ENCODE measurements around the gene INTS3. TPM values are rescaled to one million over a fixed set of nuclear protein-coding genes. Genes with fewer than 3 reads are reported as not detected.

The INTS3 gene
- total RNA-seq, 1 experiment from 2014 or later: 56.7 TPM

DNA sequence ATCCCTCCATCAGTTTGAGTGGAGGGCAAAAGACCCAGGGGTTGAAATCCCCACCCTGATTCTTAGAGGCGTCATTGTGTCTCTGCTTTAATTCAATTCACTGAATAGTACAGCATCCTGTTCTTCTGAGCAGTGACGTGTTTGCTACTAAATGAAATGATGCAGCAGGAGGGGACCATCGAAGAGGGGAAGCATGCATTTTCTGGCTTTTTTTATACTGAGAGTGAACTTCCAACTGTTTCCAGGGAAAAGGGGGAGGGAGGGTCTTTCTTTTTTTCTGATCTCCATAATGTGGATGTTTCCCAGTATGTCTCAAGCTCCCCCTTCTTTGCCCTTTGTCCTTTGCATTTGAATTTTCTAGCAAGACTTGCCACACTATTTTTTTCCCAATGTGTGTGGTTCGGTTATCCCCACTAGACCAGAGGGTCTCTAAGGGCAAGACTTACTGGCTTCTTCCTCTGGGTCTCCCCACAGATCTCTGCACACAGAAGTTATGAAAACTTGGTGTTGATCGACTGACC lies 2.7 kb downstream of the INTS3 start:
- peaks cover 8% of the 10 kb centered on the region for H3K36me3 ChIP-seq (ENCODE audit: insufficient read depth, low read length, poor library complexity, severe bottlenecking)
- H3K4me1 ChIP-seq (ENCODE audit: insufficient read depth, low read length, poor library complexity, severe bottlenecking): peaks cover 7% of the 10 kb centered on the region
- peak overlapping the region; percentile 11 for H3K27ac ChIP-seq (ENCODE audit: low read depth, low read length, poor library complexity, severe bottlenecking)
- intact Hi-C loops (cut with micrococcal nuclease; ENCODE audit: unreplicated experiment): no loop called here
- TF ChIP-seq, protein P1, sequence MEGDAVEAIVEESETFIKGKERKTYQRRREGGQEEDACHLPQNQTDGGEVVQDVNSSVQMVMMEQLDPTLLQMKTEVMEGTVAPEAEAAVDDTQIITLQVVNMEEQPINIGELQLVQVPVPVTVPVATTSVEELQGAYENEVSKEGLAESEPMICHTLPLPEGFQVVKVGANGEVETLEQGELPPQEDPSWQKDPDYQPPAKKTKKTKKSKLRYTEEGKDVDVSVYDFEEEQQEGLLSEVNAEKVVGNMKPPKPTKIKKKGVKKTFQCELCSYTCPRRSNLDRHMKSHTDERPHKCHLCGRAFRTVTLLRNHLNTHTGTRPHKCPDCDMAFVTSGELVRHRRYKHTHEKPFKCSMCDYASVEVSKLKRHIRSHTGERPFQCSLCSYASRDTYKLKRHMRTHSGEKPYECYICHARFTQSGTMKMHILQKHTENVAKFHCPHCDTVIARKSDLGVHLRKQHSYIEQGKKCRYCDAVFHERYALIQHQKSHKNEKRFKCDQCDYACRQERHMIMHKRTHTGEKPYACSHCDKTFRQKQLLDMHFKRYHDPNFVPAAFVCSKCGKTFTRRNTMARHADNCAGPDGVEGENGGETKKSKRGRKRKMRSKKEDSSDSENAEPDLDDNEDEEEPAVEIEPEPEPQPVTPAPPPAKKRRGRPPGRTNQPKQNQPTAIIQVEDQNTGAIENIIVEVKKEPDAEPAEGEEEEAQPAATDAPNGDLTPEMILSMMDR (conservative IDR thresholded peaks at IDR 0.05; ENCODE audit: low read depth, low read length): no peak
- no peak for TF ChIP-seq EZH2 (IDR thresholded peaks at IDR 0.05; ENCODE audit: borderline replicate concordance, low read depth, low read length, poor library complexity, severe bottlenecking)
- ChIA-PET CTCF (interaction anchor here (0.6 kb wide), 1 partner anchor 53 kb away, joined by 4 read pairs; no protein-coding TSS in a partner anchor), POLR2A (ENCODE audit: low non-redundant PET) (no interaction called here)
- no peaks in the 10 kb centered on the region for H3K27me3 ChIP-seq (replicated peaks; ENCODE audit: insufficient read depth, low read depth, low read length, poor library complexity)
- DNase-seq (ENCODE audit: low spot score): no peak
- BruUV-seq (replicated peaks): no TSS peak
- no peaks in the 10 kb centered on the region for H3K9me3 ChIP-seq (ENCODE audit: low read depth, low read length, poor library complexity, severe bottlenecking)
- no peak overlapping the region for H3K4me3 ChIP-seq (ENCODE audit: low read depth, low read length, poor library complexity, severe bottlenecking)

DNA sequence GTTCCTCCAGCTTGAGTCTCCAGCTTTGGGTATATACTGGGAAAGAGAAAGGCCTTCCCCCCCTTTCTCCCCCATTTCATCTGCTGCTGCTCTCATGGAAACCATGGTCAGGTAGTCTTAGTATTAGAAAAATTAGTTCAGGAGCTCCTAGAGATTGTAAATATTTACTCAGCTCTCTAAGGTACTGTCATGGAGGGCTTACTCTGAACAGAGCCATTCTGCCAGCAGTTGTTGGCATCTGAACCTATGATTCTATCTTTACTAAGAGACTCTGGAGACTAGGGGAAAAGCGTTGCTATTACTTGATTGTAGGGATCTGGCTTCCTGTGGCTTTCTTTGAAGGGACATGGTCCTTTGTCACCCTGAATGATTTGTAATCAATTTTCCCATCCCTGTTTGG lies 6.1 kb downstream of the INTS3 start:
- no TSS peak for BruUV-seq (replicated peaks)
- CTCF ChIA-PET: no interaction called here

DNA sequence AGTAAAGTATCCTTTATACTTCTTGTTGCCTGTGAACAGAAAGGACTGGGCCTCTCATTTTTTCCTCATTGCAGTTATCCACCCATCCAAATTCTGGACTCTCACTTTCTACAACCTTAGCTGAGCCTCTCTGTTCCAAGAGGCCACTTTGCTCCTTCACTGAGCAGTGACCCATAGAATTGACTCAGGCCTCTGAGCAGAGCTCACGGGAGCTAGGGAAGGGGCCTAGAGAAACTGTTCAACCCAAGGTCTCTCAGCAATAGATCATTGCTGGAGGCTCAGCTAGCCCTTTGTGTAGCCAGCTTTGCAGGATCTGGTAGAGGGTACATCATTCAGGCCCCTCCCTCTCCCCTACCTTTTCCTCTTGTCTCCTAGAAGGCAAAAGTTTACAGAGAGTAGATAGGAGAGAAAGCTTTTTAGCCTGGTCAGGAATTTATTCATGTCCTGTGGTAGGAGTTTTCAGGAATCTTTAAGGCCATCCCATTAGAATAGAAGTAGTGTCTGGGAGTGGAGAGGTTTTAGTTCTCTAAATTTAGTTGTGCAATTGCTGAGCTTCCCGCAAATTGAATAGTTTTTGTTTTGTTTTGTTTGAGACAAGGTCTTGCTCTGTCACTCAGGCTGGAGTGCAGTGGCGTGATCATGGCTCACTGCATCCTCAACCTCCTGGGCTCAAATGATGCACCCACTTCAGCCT lies 6.7 kb downstream of the INTS3 start:
- intact Hi-C loops (cut with micrococcal nuclease; ENCODE audit: unreplicated experiment): no loop called here
- POLR2A ChIA-PET (ENCODE audit: low non-redundant PET): interaction anchor here (0.6 kb wide), 1 partner anchor 114 kb away, joined by 4 read pairs; no protein-coding TSS in a partner anchor
- no TSS peak for BruUV-seq (replicated peaks)
- CTCF ChIA-PET: no interaction called here
- peaks cover 8% of the 10 kb centered on the region for H3K36me3 ChIP-seq (ENCODE audit: insufficient read depth, low read length, poor library complexity, severe bottlenecking)
- no peak overlapping the region for H3K4me3 ChIP-seq (ENCODE audit: low read depth, low read length, poor library complexity, severe bottlenecking)
- no peak overlapping the region for H3K27ac ChIP-seq (ENCODE audit: low read depth, low read length, poor library complexity, severe bottlenecking)
- H3K4me1 ChIP-seq (ENCODE audit: insufficient read depth, low read length, poor library complexity, severe bottlenecking): peaks cover under 1% of the 10 kb centered on the region
- no peaks in the 10 kb centered on the region for H3K9me3 ChIP-seq (ENCODE audit: low read depth, low read length, poor library complexity, severe bottlenecking)
- DNase-seq (ENCODE audit: low spot score): no peak
- H3K27me3 ChIP-seq (replicated peaks; ENCODE audit: insufficient read depth, low read depth, low read length, poor library complexity): no peaks in the 10 kb centered on the region
- no peak for TF ChIP-seq EZH2 (IDR thresholded peaks at IDR 0.05; ENCODE audit: borderline replicate concordance, low read depth, low read length, poor library complexity, severe bottlenecking)
- TF ChIP-seq, protein P1 (conservative IDR thresholded peaks at IDR 0.05; ENCODE audit: low read depth, low read length): no peak

More for the DNA sequence above, 6.1 kb downstream of the INTS3 start:
- no peak for DNase-seq (ENCODE audit: low spot score)
- Histone ChIP-seq H3K4me3 (ENCODE audit: low read depth, low read length, poor library complexity, severe bottlenecking) (no peak overlapping the region), H3K4me1 (ENCODE audit: insufficient read depth, low read length, poor library complexity, severe bottlenecking) (peaks cover 6% of the 10 kb centered on the region), H3K27ac (ENCODE audit: low read depth, low read length, poor library complexity, severe bottlenecking) (no peak overlapping the region), H3K9me3 (ENCODE audit: low read depth, low read length, poor library complexity, severe bottlenecking) (no peaks in the 10 kb centered on the region), H3K36me3 (ENCODE audit: insufficient read depth, low read length, poor library complexity, severe bottlenecking) (peaks cover 8% of the 10 kb centered on the region), H3K27me3 (replicated peaks; ENCODE audit: insufficient read depth, low read depth, low read length, poor library complexity) (no peaks in the 10 kb centered on the region)
- TF ChIP-seq EZH2 (IDR thresholded peaks at IDR 0.05; ENCODE audit: borderline replicate concordance, low read depth, low read length, poor library complexity, severe bottlenecking): no peak
- TF ChIP-seq, protein P1 (conservative IDR thresholded peaks at IDR 0.05; ENCODE audit: low read depth, low read length): no peak
- intact Hi-C loops (cut with micrococcal nuclease; ENCODE audit: unreplicated experiment): no loop called here
- POLR2A ChIA-PET (ENCODE audit: low non-redundant PET): interaction anchor here (0.6 kb wide), 1 partner anchor 113 kb away, joined by 4 read pairs; no protein-coding TSS in a partner anchor

All from A673 (cell line).